T-helper 17 cell (primary cell): Measurements from ENCODE around the gene MAPK12. TPM values are rescaled to one million over a fixed set of nuclear protein-coding genes. Genes with fewer than 3 reads are reported as not detected.
"Not testable (repeated sequence)": the region's sequence is repeated elsewhere in the genome, so short reads cannot be mapped to it uniquely, and the experiment has no call there.

Experiments used
- ATAC-seq: fragments of 150-1000 bp; cut with Tn5 transposase; 2 replicates; pipeline ENCODE4 v1.10.0; 2021; ENCODE audit warnings: mild to moderate bottlenecking, moderate library complexity
- DNase-seq, 3 donors: peaks; one replicate each; pipeline versions ENCODE4 v3.0.0 to v3.0.0-alpha.2; 2020 to 2021
- H3K9me3 ChIP-seq: one replicate; pipeline ENCODE4 v1.7.0; 2013; ENCODE audit warnings: low read length, mild to moderate bottlenecking; ENCODE audit not compliant: control insufficient read depth, poor library complexity, severe bottlenecking
- H3K27ac Mint-ChIP-seq: one replicate; pipeline ENCODE4 v1.8.0; 2022; ENCODE audit warnings: mild to moderate bottlenecking, moderate library complexity, mixed read lengths
- H3K27me3 Mint-ChIP-seq: one replicate; pipeline ENCODE4 v1.8.0; 2022; ENCODE audit warnings: mixed read lengths
- H3K36me3 Mint-ChIP-seq: one replicate; pipeline ENCODE4 v1.8.0; 2022; ENCODE audit warnings: low read depth, mixed read lengths
- H3K4me1 Mint-ChIP-seq: one replicate; pipeline ENCODE4 v1.8.0; 2022; ENCODE audit warnings: mild to moderate bottlenecking, mixed read lengths
- H3K4me3 Mint-ChIP-seq: one replicate; pipeline ENCODE4 v1.8.0; 2022; ENCODE audit warnings: mild to moderate bottlenecking, moderate library complexity, mixed read lengths
- total RNA-seq, 4 donors: library from RNA in 2 of 4; stranded (reverse) in 2 of 4; gene quantifications; one replicate each; pipeline ENCODE4 v1.2.3 and lab custom pipeline; 2022 to 2026

MAPK12 gene
- total RNA-seq, 2 donors from 2014 or later = 1.7 to 1.9 TPM

GRCh38 chr22:50205781-50206569 is 55.5 kb downstream of the MAPK12 start:
- H3K27me3 Mint-ChIP-seq = no peaks in the 10 kb centered on the region
- H3K9me3 ChIP-seq = no peaks in the 10 kb centered on the region
- H3K36me3 Mint-ChIP-seq = peaks cover 5% of the 10 kb centered on the region
- peaks cover 22% of the 10 kb centered on the region for H3K4me1 Mint-ChIP-seq
- ATAC-seq = no peak
- no peak overlapping the region for H3K27ac Mint-ChIP-seq
- DNase-seq = no peak
- H3K4me3 Mint-ChIP-seq = no peak overlapping the region

GRCh38 chr22:50204998-50205397 is 56.5 kb downstream of the MAPK12 start:
- not testable (repeated sequence) for DNase-seq, H3K27me3 Mint-ChIP-seq, ATAC-seq, H3K36me3 Mint-ChIP-seq, H3K9me3 ChIP-seq
- H3K4me3 Mint-ChIP-seq = peak overlapping the region; percentile 59
- H3K27ac Mint-ChIP-seq = peak overlapping the region; percentile 66
- peaks cover 20% of the 10 kb centered on the region for H3K4me1 Mint-ChIP-seq

- H3K4me3 Mint-ChIP-seq = no peak overlapping the region
Measured at GRCh38 chr22:50204571-50204970, 56.9 kb downstream of the MAPK12 start.

GRCh38 chr22:50203288-50203687 is 58.2 kb downstream of the MAPK12 start:
- DNase-seq (no peak), ATAC-seq (no peak)
- no peaks in the 10 kb centered on the region for H3K27me3 Mint-ChIP-seq
- H3K36me3 Mint-ChIP-seq = peaks cover 3% of the 10 kb centered on the region
- no peak overlapping the region for H3K4me3 Mint-ChIP-seq
- peaks cover 18% of the 10 kb centered on the region for H3K4me1 Mint-ChIP-seq
- no peak overlapping the region for H3K27ac Mint-ChIP-seq
- H3K9me3 ChIP-seq = no peaks in the 10 kb centered on the region

More at GRCh38 chr22:50204571-50204970, 56.9 kb downstream of the MAPK12 start:
- Mint-ChIP-seq H3K27me3 (no peaks in the 10 kb centered on the region), H3K4me1 (peaks cover 18% of the 10 kb centered on the region), H3K36me3 (peaks cover 3% of the 10 kb centered on the region), H3K27ac (peak overlapping the region; percentile 66)
- ATAC-seq = no peak
- DNase-seq = no peak
- H3K9me3 ChIP-seq = no peaks in the 10 kb centered on the region

Other genes starting within 250 kb of the MAPK12 start
- gene IL17REL, start 248.9 kb downstream of the MAPK12 start, total RNA-seq = not detected
- not detected for gene TTLL8, start 203.4 kb downstream of the MAPK12 start, total RNA-seq
- 1 to 10 TPM in 1 of 2 donors, under 1 TPM in 1; 0.62 to 1.3 TPM for gene MLC1, start 176.3 kb downstream of the MAPK12 start, total RNA-seq
- gene MOV10L1, start 171.7 kb downstream of the MAPK12 start, total RNA-seq = not detected
- under 1 TPM in 1 of 2 donors, not detected in 1; 0.29 TPM for gene PANX2, start 91.0 kb downstream of the MAPK12 start, total RNA-seq
- gene TRABD, start 75.8 kb downstream of the MAPK12 start, total RNA-seq = 100 to 1,000 TPM; 141 to 158 TPM
- 10 to 100 TPM; 27.4 to 29.5 TPM for gene SELENOO, start 60.7 kb downstream of the MAPK12 start, total RNA-seq
- 100 to 1,000 TPM; 110 to 122 TPM for gene TUBGCP6, start 16.7 kb downstream of the MAPK12 start, total RNA-seq
- gene HDAC10, start 10.4 kb downstream of the MAPK12 start, total RNA-seq = 100 to 1,000 TPM in 1 of 2 donors, 10 to 100 TPM in 1; 95.5 to 105 TPM
- gene MAPK11, start 8.7 kb upstream of the MAPK12 start, total RNA-seq = 10 to 100 TPM; 13.2 to 14.4 TPM
- 1 to 10 TPM; 3.0 to 7.6 TPM for gene PLXNB2, start 46.0 kb upstream of the MAPK12 start, total RNA-seq
- 1 to 10 TPM; 1.8 to 2.2 TPM for gene DENND6B, start 65.3 kb upstream of the MAPK12 start, total RNA-seq
- 10 to 100 TPM; 62.1 to 63.7 TPM for gene PPP6R2, start 81.6 kb upstream of the MAPK12 start, total RNA-seq
- gene SBF1, start 213.4 kb upstream of the MAPK12 start, total RNA-seq = 100 to 1,000 TPM; 202 to 217 TPM
- 1 to 10 TPM; 1.7 to 2.4 TPM for gene ADM2, start 219.9 kb upstream of the MAPK12 start, total RNA-seq
- gene MIOX, start 225.2 kb upstream of the MAPK12 start, total RNA-seq = not detected
- gene LMF2, start 246.0 kb upstream of the MAPK12 start, total RNA-seq = 100 to 1,000 TPM; 110 to 130 TPM
- 100 to 1,000 TPM in 1 of 2 donors, 10 to 100 TPM in 1; 97.0 to 103 TPM for gene NCAPH2, start 246.5 kb upstream of the MAPK12 start, total RNA-seq